Measurements from ENCODE around the gene RNF43.

GRCh38 chr17:58371300-58371950 is 45.9 kb downstream of the RNF43 start:
- TF ChIP-seq CTCF (IDR thresholded peaks at IDR 0.05) (no peak), EZH2 (IDR thresholded peaks at IDR 0.05) (no peak)

Data from neural progenitor cell (in vitro differentiated cells).